Thoracic aorta (tissue), 2 donors: ENCODE results near the gene ATP6V1G2. TPM values are rescaled to one million over a fixed set of nuclear protein-coding genes. Genes with fewer than 3 reads are reported as not detected.

Experiments
- ATAC-seq: fragments of 150-250 bp; one replicate; pipeline ENCODE4 v1.8.0; 2017; ENCODE audit warnings: low read depth; ENCODE audit not compliant: insufficient number of reproducible peaks, low FRiP score
- DNase-seq: peaks from one replicate; pipeline ENCODE4 v3.0.0-alpha.2; 2020; ENCODE audit warnings: low spot score
- H3K27ac ChIP-seq, 2 donors: fragments of 200-600 bp; sonication (generic); 1 replicate in 1 of 2; 2 replicates in 1 of 2; pipeline ENCODE4 v1.5.1; 2016; ENCODE audit warnings: mild to moderate bottlenecking in 2 of 2, moderate library complexity in 2 of 2
- H3K27me3 ChIP-seq: fragments of 200-600 bp; sonication (generic); replicated peaks from 2 replicates; pipeline ENCODE4 v1.6.0; 2016; ENCODE audit warnings: mild to moderate bottlenecking; ENCODE audit not compliant: insufficient read depth
- H3K36me3 ChIP-seq: fragments of 200-600 bp; sonication (generic); one replicate; pipeline ENCODE4 v1.5.1; 2016
- H3K4me1 ChIP-seq, 2 donors: fragments of 200-600 bp; sonication (generic); 1 replicate in 1 of 2; 2 replicates in 1 of 2; pipeline versions ENCODE4 v1.5.1 to v1.6.0; 2016; ENCODE audit warnings: low read depth in 2 of 2, mild to moderate bottlenecking in 1 of 2; ENCODE audit not compliant: control insufficient read depth in 1 of 2
- H3K4me3 ChIP-seq: fragments of 200-600 bp; sonication (generic); 2 replicates; pipeline ENCODE4 v1.5.1; 2016; ENCODE audit warnings: mild to moderate bottlenecking
- H3K9me3 ChIP-seq: fragments of 200-600 bp; sonication (generic); 2 replicates; pipeline ENCODE4 v1.5.1; 2016
- CTCF ChIP-seq: fragments of 200-600 bp; sonication (generic); IDR thresholded peaks from one replicate; pipeline ENCODE4 v1.5.1; 2019; ENCODE audit warnings: antibody characterized with exemption
- total RNA-seq, 2 donors: library from RNA; depleted of rRNA; stranded (reverse); fragments of >200 nt; gene quantifications; one replicate each; pipeline versions ENCODE4 v1.1.0 to v1.2.3, GENCODE V29; 2016

Gene ATP6V1G2
- total RNA-seq, 2 donors from 2014 or later: 0.78 to 0.95 TPM

DNA sequence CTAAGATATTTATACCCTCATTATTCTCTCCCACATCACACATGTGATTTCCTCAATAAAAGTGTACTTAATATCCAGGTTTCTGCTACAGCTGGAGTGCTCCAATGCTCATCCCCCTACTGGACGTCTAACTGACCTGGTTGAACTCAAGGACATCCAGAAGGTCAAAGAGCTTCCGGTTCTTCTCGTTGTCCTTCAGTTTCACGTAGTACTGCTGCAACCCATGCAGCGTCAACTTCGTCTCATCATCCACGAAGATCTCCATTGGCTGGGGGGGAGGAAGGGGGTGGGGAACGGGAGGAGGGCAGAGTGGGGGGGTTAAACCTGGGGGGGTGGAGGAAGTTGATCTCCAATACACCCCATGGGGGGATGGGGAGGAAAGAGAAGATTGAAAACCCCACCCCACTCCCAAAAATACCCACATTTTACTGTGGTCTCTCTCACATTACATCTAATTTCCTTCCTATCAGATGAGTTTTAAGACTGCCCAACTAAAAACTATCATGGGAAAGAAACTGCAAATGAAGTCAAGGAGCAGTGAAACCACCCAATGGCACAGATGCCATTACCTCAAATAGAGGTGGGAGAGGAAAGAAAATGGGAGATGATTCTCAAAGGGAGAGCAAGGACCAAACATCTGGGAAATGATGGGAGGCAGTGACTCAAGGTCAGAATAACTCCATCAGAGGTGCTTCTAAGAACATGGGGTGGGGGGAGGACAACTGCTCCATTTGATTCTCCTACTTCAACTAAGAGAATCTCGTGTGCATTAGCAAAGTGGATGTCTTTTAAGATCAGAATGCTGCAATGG is 13.6 kb downstream of the ATP6V1G2 start:
- H3K27ac ChIP-seq: no peak overlapping the region
- ATAC-seq (no peak), DNase-seq (no peak)
- no peak overlapping the region for H3K4me3 ChIP-seq
- H3K27me3 ChIP-seq: no peaks in the 10 kb centered on the region
- H3K36me3 ChIP-seq: peaks cover 63% of the 10 kb centered on the region
- H3K4me1 ChIP-seq: no peaks in the 10 kb centered on the region
- no peaks in the 10 kb centered on the region for H3K9me3 ChIP-seq
- no peak for TF ChIP-seq CTCF

DNA sequence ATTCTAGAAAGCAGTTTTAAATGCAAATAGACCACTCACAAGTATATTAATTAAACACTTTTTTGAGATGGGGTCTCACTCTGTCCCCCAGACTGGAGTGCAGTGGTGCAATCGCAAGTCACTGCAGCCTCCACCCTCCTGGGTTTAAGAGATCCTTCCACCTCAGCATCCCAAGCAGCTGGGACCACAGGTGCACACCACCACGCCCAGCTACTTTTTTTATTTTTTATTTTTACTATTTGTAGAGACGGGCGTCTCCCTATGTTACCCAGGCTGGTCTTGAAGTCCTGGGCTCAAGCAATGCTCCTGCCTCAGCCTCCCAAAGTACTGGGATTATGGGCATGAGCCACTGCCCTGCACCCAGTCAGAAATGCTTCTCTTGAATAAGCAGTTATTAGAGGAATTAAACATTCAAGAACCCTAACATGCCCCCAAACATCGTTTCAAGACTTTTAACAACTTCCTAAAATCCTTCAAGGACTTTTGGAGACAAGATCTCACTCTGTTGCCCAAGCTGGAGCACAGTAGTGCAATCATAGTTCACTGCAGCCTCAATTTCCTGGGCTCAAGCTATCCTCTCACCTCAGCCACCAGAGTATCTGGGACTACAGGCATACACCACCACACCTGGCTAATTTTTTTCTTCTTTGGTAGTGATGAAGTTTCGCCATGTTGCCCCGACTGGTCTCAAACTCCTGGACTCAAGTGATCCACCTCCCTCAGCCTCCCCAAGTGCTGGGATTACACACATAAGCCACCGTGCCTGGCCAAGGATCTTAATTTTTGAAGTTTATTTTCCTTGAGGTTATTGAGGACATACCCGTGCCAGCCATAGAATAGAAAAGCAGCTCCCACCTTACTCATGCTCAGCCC is 14.4 kb downstream of the ATP6V1G2 start:
- Histone ChIP-seq H3K27me3 (no peaks in the 10 kb centered on the region), H3K36me3 (peaks cover 57% of the 10 kb centered on the region), H3K9me3 (no peaks in the 10 kb centered on the region), H3K27ac (no peak overlapping the region), H3K4me1 (no peaks in the 10 kb centered on the region), H3K4me3 (no peak overlapping the region)
- no peak for TF ChIP-seq CTCF
- ATAC-seq (no peak), DNase-seq (no peak)

DNA sequence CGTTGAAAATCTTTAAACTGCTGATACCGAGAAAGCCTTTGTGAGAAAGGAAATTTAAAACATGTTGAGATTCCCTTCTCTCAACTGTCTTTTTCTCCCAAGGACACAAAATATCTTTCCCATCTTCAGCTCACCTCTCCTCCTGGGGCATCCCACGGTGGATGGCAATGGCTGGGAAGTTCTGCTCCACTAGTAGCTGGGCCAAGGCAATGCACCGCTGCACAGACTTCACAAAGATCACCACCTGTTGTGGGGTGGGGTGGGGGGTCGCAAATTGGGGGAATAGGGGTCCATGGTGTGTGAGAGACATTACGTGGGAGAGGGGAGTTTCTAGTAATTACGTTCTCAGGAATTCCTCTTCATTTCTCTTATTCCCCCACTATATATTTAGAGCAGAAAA is 15.2 kb downstream of the ATP6V1G2 start:
- peaks cover 51% of the 10 kb centered on the region for H3K36me3 ChIP-seq
- no peaks in the 10 kb centered on the region for H3K9me3 ChIP-seq
- no peak for TF ChIP-seq CTCF
- no peaks in the 10 kb centered on the region for H3K27me3 ChIP-seq
- ATAC-seq: no peak
- H3K27ac ChIP-seq: no peak overlapping the region
- no peaks in the 10 kb centered on the region for H3K4me1 ChIP-seq
- no peak for DNase-seq
- no peak overlapping the region for H3K4me3 ChIP-seq

DNA sequence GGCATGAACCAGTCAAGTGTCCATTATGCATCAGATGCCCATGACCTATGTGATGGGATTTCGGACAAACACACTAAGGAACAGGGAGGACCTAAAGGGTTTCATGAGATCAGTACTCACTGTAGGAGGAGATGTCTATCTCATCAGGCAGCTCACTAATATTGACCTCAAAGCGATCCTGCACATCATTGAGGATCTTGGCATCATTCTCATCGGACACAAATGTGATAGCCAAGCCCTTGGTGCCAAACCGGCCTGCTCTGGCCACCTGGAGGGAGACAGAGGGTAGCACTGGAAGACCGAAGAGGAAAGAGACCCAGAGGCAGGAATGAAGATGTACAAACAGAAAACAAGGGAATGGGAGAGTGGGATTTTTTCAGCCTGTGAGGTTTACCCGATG is 15.7 kb downstream of the ATP6V1G2 start:
- ATAC-seq (no peak), DNase-seq (no peak)
- Histone ChIP-seq H3K36me3 (peaks cover 46% of the 10 kb centered on the region), H3K4me1 (no peaks in the 10 kb centered on the region), H3K4me3 (no peak overlapping the region), H3K9me3 (no peaks in the 10 kb centered on the region), H3K27ac (no peak overlapping the region), H3K27me3 (no peaks in the 10 kb centered on the region)
- TF ChIP-seq CTCF: no peak
